H9 (cell line): ENCODE measurements around the gene F8. TPM values are rescaled to one million over a fixed set of nuclear protein-coding genes. Genes with fewer than 3 reads are reported as not detected.
A peak's percentile ranks its signal among the peaks of the same experiment; 100 is the strongest.

Experiments
- DNase-seq: peaks from one replicate; pipeline ENCODE4 v3.0.0-alpha.2; 2017
- H2AFZ ChIP-seq: one replicate; pipeline ENCODE4 v1.6.1; 2013; ENCODE audit warnings: mild to moderate bottlenecking, low read length, control low read depth, moderate library complexity
- H2AK5ac ChIP-seq: 2 replicates; pipeline ENCODE4 v1.6.1; 2013; ENCODE audit warnings: low read length, control low read depth, mixed read lengths; ENCODE audit not compliant: insufficient read length
- H2BK120ac ChIP-seq: one replicate; pipeline ENCODE4 v1.6.1; 2013; ENCODE audit warnings: low read depth, mild to moderate bottlenecking, low read length, control low read depth, inconsistent platforms; ENCODE audit not compliant: poor library complexity, severe bottlenecking
- H2BK12ac ChIP-seq: 2 replicates; pipeline ENCODE4 v1.6.1; 2013; ENCODE audit warnings: low read length, control low read depth, mixed read lengths, low read depth; ENCODE audit not compliant: insufficient read length
- H2BK15ac ChIP-seq: 2 replicates; pipeline ENCODE4 v1.6.1; 2013; ENCODE audit warnings: low read depth, low read length, control low read depth
- H2BK20ac ChIP-seq: one replicate; pipeline ENCODE4 v1.6.1; 2013; ENCODE audit warnings: low read depth, mild to moderate bottlenecking, low read length, control low read depth, inconsistent platforms; ENCODE audit not compliant: poor library complexity, severe bottlenecking
- H2BK5ac ChIP-seq: 2 replicates; pipeline ENCODE4 v1.6.1; 2013; ENCODE audit warnings: low read length, control low read depth, mixed read lengths; ENCODE audit not compliant: insufficient read length
- H3K14ac ChIP-seq: 2 replicates; pipeline ENCODE4 v1.6.1; 2013; ENCODE audit warnings: low read length, control low read depth; ENCODE audit not compliant: insufficient read depth
- H3K18ac ChIP-seq: 2 replicates; pipeline ENCODE4 v1.6.1; 2013; ENCODE audit warnings: low read depth, mild to moderate bottlenecking, mixed read lengths, low read length, control low read depth; ENCODE audit not compliant: insufficient read length
- H3K23ac ChIP-seq: 2 replicates; pipeline ENCODE4 v1.6.1; 2013; ENCODE audit warnings: low read length, control low read depth, mixed read lengths, low read depth; ENCODE audit not compliant: insufficient read length
- H3K23me2 ChIP-seq: 2 replicates; pipeline ENCODE4 v1.6.1; 2013; ENCODE audit warnings: low read depth, mild to moderate bottlenecking, mixed read lengths, low read length, control low read depth; ENCODE audit not compliant: insufficient read length, poor library complexity, severe bottlenecking
- H3K27ac ChIP-seq: 2 replicates; pipeline ENCODE4 v1.5.1; 2013; ENCODE audit warnings: low read length, control low read depth, mixed read lengths, low read depth; ENCODE audit not compliant: insufficient read length
- H3K27me3 ChIP-seq: 2 replicates; pipeline ENCODE4 v1.6.1; 2013; ENCODE audit warnings: low read length, control low read depth, inconsistent platforms; ENCODE audit not compliant: insufficient read depth
- H3K4ac ChIP-seq: 2 replicates; pipeline ENCODE4 v1.6.1; 2013; ENCODE audit warnings: low read depth, mild to moderate bottlenecking, control low read depth, inconsistent platforms, low read length, moderate library complexity
- H3K4me1 ChIP-seq: 2 replicates; pipeline ENCODE4 v1.6.1; 2013; ENCODE audit warnings: low read length, control low read depth, inconsistent platforms; ENCODE audit not compliant: insufficient read depth
- H3K4me2 ChIP-seq: 2 replicates; pipeline ENCODE4 v1.6.1; 2013; ENCODE audit warnings: low read length, control low read depth, mixed read lengths; ENCODE audit not compliant: insufficient read length, insufficient read depth
- H3K56ac ChIP-seq: 2 replicates; pipeline ENCODE4 v1.6.1; 2013; ENCODE audit warnings: low read depth, mild to moderate bottlenecking, mixed read lengths, low read length, control low read depth; ENCODE audit not compliant: insufficient read length
- H3K79me1 ChIP-seq: 2 replicates; pipeline ENCODE4 v1.6.1; 2013; ENCODE audit warnings: low read depth, mild to moderate bottlenecking, moderate library complexity, low read length, control low read depth, inconsistent platforms; ENCODE audit not compliant: insufficient read depth, poor library complexity, severe bottlenecking
- H3K79me2 ChIP-seq: 2 replicates; pipeline ENCODE4 v1.6.1; 2013; ENCODE audit warnings: low read length, control low read depth, inconsistent platforms; ENCODE audit not compliant: insufficient read depth
- H3K9ac ChIP-seq: 2 replicates; pipeline ENCODE4 v1.6.1; 2013; ENCODE audit warnings: low read length, control low read depth, mixed read lengths; ENCODE audit not compliant: insufficient read length; ENCODE audit errors: extremely low read depth
- H3K9me3 ChIP-seq: one replicate; pipeline ENCODE4 v1.6.1; 2013; ENCODE audit warnings: low read depth, low read length, inconsistent platforms; ENCODE audit not compliant: control insufficient read depth
- H3T11ph ChIP-seq: one replicate; pipeline ENCODE4 v1.6.1; 2013; ENCODE audit warnings: mild to moderate bottlenecking, low read length, control low read depth, inconsistent platforms
- H4K20me1 ChIP-seq: one replicate; pipeline ENCODE4 v1.6.1; 2013; ENCODE audit not compliant: control insufficient read depth, insufficient read length, insufficient read depth
- H4K5ac ChIP-seq: 2 replicates; pipeline ENCODE4 v1.6.1; 2013; ENCODE audit warnings: low read depth, mild to moderate bottlenecking, mixed read lengths, low read length, control low read depth; ENCODE audit not compliant: insufficient read length
- H4K8ac ChIP-seq: replicated peaks from 2 replicates; pipeline ENCODE4 v1.6.1; 2013; ENCODE audit warnings: low read length, control low read depth, mixed read lengths, low read depth; ENCODE audit not compliant: insufficient read length
- H4K91ac ChIP-seq: 2 replicates; pipeline ENCODE4 v1.6.1; 2013; ENCODE audit warnings: low read depth, mild to moderate bottlenecking, moderate library complexity, mixed read lengths, low read length, control low read depth; ENCODE audit not compliant: insufficient read length
- H3K27ac Mint-ChIP-seq, 3 experiments: 2 replicates in 2 of 3; 3 replicates in 1 of 3; pipeline ENCODE4 v1.8.0; 2020 to 2021; ENCODE audit warnings: mixed read lengths in 3 of 3, mild to moderate bottlenecking in 1 of 3, moderate library complexity in 1 of 3
- H3K27me3 Mint-ChIP-seq: 2 replicates; pipeline ENCODE4 v1.8.0; 2021; ENCODE audit warnings: low read depth, mild to moderate bottlenecking, moderate library complexity, mixed read lengths
- H3K36me3 Mint-ChIP-seq, 3 experiments: 2 replicates in 2 of 3; 3 replicates in 1 of 3; pipeline ENCODE4 v1.8.0; 2020 to 2021; ENCODE audit warnings: low read depth in 3 of 3, mixed read lengths in 3 of 3; ENCODE audit not compliant: insufficient read depth in 1 of 3
- H3K4me1 Mint-ChIP-seq, 2 experiments: 2 replicates each; pipeline ENCODE4 v1.8.0; 2020; ENCODE audit warnings: mixed read lengths in 2 of 2
- H3K4me3 Mint-ChIP-seq, 2 experiments: 2 replicates in 1 of 2; 3 replicates in 1 of 2; pipeline ENCODE4 v1.8.0; 2020 to 2021; ENCODE audit warnings: mild to moderate bottlenecking in 2 of 2, mixed read lengths in 2 of 2, moderate library complexity in 1 of 2
- H3K9me3 Mint-ChIP-seq, 2 experiments: 2 replicates in 1 of 2; 3 replicates in 1 of 2; pipeline ENCODE4 v1.8.0; 2020; ENCODE audit warnings: mild to moderate bottlenecking in 2 of 2, mixed read lengths in 2 of 2, moderate library complexity in 1 of 2
- WGBS: extraction: QIAGEN DNeasy Blood & Tissue Kit; methylation state at CpG from one replicate; pipeline ENCODE4 v1.1.7; 2013; ENCODE audit warnings: missing lambda C conversion rate, low lambda C conversion rate, mixed read lengths; ENCODE audit not compliant: insufficient read length; ENCODE audit errors: extremely low coverage; 5-methylcytosine and 5-hydroxymethylcytosine counted together
- total RNA-seq: library from RNA; stranded (reverse); gene quantifications from 2 replicates; pipeline ENCODE4 v1.2.1, GENCODE V29; 2021
- TF ChIP-seq, protein P1 (sequence below): fragments of 200-600 bp; sonication (generic); conservative IDR thresholded peaks from 3 replicates; pipeline ENCODE4 v1.8.0; 2021; ENCODE audit warnings: antibody characterized with exemption, mild to moderate bottlenecking

The F8 gene
- total RNA-seq, 1 experiment from 2014 or later, result 3.1 TPM

DNA sequence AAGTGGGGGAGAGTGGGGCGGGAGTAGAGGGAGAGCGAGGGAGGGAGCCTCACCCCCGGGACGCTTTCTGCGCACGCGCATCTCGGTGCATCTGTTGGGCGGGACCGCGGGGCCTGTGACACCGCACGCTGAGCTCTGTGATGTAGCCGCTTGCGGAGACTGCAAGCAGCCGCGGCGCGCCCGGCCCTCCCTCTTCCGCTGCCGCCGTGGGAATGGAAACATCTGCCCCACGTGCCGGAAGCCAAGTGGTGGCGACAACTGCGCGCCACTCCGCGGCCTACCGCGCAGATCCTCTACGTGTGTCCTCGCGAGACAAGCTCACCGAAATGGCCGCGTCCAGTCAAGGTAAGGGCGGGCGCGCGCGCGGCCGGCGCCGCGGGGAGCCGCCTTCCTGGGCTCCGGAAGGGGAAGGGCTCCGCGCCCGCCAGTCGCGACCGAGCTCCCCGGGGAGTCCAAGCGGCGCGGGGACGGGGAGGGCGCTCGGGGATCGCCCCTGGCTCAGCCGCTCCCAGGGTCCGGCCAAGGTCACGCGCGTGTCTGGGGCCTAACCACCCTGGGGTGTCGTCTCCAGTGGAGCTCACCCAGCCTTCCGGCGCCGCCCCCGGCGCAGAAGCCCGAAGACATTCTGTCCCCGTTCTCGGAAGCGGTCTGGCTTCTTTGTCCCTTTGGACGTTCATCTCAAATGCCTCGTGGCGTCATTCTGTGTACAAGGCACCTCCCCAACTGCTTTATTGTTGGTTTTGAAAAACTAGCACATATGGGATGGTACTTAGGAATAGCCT lies 4.4 kb upstream of the F8 start, which contains the start of gene FUNDC2:
FUNDC2 (plus strand) TSS at position 118 of the 782 bp plus-strand sequence; CDS start at position 213, 95 bp downstream.
- no CpG with 5 or more reads among the region's 82 CpGs for WGBS

More for the DNA sequence above, 4.4 kb upstream of the F8 start, which contains the start of gene FUNDC2:
- H3K4me2 ChIP-seq, result peak within 1 kb of the TSS; percentile 87
- no peak within 1 kb of the TSS for H2BK12ac ChIP-seq
- peaks cover 61 to 66% of the 10 kb centered on the region in 2 experiments for H3K9me3 Mint-ChIP-seq
- TF ChIP-seq, protein P1, sequence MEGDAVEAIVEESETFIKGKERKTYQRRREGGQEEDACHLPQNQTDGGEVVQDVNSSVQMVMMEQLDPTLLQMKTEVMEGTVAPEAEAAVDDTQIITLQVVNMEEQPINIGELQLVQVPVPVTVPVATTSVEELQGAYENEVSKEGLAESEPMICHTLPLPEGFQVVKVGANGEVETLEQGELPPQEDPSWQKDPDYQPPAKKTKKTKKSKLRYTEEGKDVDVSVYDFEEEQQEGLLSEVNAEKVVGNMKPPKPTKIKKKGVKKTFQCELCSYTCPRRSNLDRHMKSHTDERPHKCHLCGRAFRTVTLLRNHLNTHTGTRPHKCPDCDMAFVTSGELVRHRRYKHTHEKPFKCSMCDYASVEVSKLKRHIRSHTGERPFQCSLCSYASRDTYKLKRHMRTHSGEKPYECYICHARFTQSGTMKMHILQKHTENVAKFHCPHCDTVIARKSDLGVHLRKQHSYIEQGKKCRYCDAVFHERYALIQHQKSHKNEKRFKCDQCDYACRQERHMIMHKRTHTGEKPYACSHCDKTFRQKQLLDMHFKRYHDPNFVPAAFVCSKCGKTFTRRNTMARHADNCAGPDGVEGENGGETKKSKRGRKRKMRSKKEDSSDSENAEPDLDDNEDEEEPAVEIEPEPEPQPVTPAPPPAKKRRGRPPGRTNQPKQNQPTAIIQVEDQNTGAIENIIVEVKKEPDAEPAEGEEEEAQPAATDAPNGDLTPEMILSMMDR, result no peak
- H3K27ac ChIP-seq, result no peak within 1 kb of the TSS
- no peaks in the 10 kb centered on the region for H3K4me1 ChIP-seq
- peak within 1 kb of the TSS; percentile 75 for H4K5ac ChIP-seq
- H3K79me2 ChIP-seq, result no peaks in the 10 kb centered on the region
- peak within 1 kb of the TSS; percentile 78 to 87 for H3K4me3 Mint-ChIP-seq
- H4K20me1 ChIP-seq, result no peaks in the 10 kb centered on the region
- H2BK120ac ChIP-seq, result no peak within 1 kb of the TSS
- no peak within 1 kb of the TSS for H2BK15ac ChIP-seq
- no peak within 1 kb of the TSS; the same call in 1 of the 2 replicates for H3K4ac ChIP-seq
- no peak within 1 kb of the TSS for H2AK5ac ChIP-seq
- H3K9me3 ChIP-seq, result peaks cover 33% of the 10 kb centered on the region
- peaks cover 7 to 10% of the 10 kb centered on the region in 2 experiments for H3K4me1 Mint-ChIP-seq
- H3K79me1 ChIP-seq, result no peaks in the 10 kb centered on the region
- H3K27me3 ChIP-seq, result no peaks in the 10 kb centered on the region
- H3K18ac ChIP-seq, result peak within 1 kb of the TSS; percentile 85
- H3K9ac ChIP-seq, result peak within 1 kb of the TSS; percentile 79
- peaks cover 3 to 7% (median 4%) of the 10 kb centered on the region in 3 experiments; a peak in 5 of 7 replicates for H3K36me3 Mint-ChIP-seq
- no peaks in the 10 kb centered on the region for H3K27me3 Mint-ChIP-seq
- no peak within 1 kb of the TSS for H3K23ac ChIP-seq
- H2AFZ ChIP-seq, result no peak within 1 kb of the TSS
- H4K91ac ChIP-seq, result no peak within 1 kb of the TSS
- peak; percentile 87 for DNase-seq
- no peak within 1 kb of the TSS for H2BK5ac ChIP-seq
- peak within 1 kb of the TSS; percentile 65 to 91 (median 88); a peak in 4 of 7 replicates for H3K27ac Mint-ChIP-seq
- no peaks in the 10 kb centered on the region for H3K23me2 ChIP-seq
- H3T11ph ChIP-seq, result no peak within 1 kb of the TSS
- H2BK20ac ChIP-seq, result no peak within 1 kb of the TSS
- H3K56ac ChIP-seq, result no peak within 1 kb of the TSS
- H4K8ac ChIP-seq, result no peak within 1 kb of the TSS
- H3K14ac ChIP-seq, result peak within 1 kb of the TSS; percentile 39
